Cardiac fibroblast (primary cell): ENCODE measurements around the gene CNTF.

ENCODE experiments used
- DNase-seq, 2 donors: peaks; one replicate each; pipeline versions ENCODE4 v3.0.0 to v3.0.0-alpha.2; 2010; ENCODE audit warnings: low read depth in 2 of 2
- H3K4me3 ChIP-seq, 2 donors: replicated peaks in 1 of 2; 1 replicate in 1 of 2; 2 replicates in 1 of 2; pipeline ENCODE4 v1.5.1; 2011; ENCODE audit warnings: low read depth in 2 of 2, low read length in 2 of 2, mild to moderate bottlenecking in 2 of 2, moderate library complexity in 1 of 2
- TF ChIP-seq, protein P1 (sequence below): IDR thresholded peaks from one replicate; pipeline ENCODE4 v1.5.1; 2011; ENCODE audit warnings: low read depth, mild to moderate bottlenecking, low read length, inconsistent platforms

Gene CNTF

DNA sequence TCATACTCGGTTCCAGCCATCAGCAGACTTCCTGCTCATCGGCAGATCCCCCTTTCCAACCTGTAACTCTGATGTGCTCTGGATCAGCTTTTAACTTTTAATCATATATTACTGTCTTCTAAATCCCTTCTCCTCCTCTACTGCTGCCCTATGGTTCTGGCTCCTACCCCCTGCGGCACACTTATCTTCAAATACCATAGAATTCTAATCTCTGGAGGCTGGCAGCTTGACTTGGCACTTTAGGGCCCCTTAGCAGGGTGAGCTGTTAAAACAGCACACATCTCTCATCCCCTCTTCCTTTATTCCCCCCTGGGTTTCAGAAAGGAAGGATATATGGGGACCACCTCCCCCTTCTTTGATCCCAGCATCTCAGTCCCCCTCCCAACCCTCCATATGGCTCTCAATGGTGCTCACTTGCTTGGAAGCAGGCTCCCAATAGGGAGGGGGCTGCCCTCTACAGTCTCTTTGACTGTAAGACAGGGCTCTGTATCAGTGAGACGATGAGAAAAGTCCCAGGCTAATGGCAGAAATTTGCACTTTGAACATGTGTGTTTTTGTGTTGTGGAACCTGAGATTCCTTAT is 4.4 kb upstream of the CNTF start:
- H3K4me3 ChIP-seq: no peak overlapping the region
- no peak for DNase-seq
- TF ChIP-seq, protein P1, sequence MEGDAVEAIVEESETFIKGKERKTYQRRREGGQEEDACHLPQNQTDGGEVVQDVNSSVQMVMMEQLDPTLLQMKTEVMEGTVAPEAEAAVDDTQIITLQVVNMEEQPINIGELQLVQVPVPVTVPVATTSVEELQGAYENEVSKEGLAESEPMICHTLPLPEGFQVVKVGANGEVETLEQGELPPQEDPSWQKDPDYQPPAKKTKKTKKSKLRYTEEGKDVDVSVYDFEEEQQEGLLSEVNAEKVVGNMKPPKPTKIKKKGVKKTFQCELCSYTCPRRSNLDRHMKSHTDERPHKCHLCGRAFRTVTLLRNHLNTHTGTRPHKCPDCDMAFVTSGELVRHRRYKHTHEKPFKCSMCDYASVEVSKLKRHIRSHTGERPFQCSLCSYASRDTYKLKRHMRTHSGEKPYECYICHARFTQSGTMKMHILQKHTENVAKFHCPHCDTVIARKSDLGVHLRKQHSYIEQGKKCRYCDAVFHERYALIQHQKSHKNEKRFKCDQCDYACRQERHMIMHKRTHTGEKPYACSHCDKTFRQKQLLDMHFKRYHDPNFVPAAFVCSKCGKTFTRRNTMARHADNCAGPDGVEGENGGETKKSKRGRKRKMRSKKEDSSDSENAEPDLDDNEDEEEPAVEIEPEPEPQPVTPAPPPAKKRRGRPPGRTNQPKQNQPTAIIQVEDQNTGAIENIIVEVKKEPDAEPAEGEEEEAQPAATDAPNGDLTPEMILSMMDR: peak; percentile 10

DNA sequence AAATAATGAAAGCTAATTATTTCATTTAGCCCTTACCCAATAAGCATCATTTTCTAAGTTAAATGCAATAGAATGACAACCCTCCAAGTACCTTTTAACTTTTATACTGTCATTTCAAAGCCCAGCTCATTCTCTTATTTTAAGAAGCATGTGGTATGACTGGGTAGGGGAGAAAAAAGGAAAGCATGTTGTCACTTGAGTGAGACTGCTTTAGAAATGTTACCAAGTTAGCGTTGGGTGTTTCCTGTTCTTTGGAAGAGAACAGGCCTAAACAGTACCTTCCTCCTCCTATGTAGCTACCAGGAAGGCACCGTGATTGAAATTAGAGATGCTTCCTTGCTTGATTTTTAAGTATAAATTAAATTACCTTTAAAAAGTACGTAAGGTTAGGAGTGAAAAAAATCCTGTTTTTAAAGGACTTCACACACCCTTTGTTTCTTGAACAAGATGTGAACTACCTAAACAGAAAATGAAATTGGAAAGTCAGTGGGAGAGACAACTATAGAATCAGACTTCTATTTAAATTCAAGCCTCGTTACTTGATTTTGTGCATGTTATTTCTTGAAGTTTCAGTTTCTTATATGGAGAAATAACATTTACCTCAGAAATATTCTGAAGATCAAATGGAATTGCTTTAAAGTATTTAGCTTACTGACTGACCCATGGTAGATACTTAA is 741 bp upstream of the CNTF start:
- TF ChIP-seq, protein P1: no peak
- no peak overlapping the region for H3K4me3 ChIP-seq
- DNase-seq: no peak

DNA sequence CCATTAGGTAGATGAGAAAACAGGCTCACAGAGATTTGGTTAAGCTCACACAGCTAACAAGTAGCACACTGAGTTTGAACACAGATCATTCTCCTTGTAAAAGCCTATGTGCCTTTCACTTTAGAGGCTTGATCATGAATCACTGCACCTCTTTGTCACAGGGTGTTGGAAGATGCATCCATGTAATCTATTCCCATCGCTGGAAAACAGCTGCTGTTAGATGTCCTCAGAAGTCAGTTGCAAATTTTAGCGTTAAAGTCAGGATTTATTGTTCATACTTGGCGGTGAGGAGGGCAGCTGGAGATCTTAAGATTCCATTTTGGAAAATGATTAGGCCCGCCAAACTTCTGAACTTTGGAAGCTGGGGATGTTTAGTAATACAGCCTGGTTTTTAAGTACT is 2.6 kb downstream of the CNTF start:
- H3K4me3 ChIP-seq: no peak overlapping the region
- no peak for DNase-seq
- TF ChIP-seq, protein P1: no peak

DNA sequence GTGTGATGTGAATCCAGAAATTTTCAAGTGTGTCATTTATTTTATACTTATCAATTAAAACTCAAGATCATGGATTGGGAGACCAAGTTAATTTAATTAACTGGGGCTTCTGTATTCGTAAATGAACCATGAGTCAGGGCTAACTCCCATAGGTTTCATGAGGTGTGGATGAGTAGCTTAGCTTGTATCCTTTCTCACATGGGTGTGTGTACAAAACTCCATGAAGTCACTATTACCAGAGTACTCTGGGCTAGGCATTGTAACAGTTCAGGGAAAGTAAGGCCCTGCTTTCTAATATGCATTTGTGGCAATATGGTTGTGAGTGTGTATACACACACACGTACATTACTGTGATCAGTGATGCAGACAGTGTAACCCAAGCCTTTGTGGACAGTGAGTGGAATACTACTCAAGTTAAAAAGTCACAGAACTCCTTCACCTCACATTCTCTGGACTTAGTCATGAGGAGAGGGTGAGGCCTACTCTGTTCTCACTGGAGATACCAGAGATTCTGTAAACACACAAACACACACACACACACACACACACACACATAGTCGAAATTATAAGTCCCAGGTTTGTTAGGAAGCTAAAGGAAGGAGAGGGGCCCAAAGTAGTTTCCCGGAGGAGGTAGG is 3.5 kb downstream of the CNTF start:
- TF ChIP-seq, protein P1: no peak
- H3K4me3 ChIP-seq: no peak overlapping the region
- DNase-seq: peak; percentile 15 to 70

DNA sequence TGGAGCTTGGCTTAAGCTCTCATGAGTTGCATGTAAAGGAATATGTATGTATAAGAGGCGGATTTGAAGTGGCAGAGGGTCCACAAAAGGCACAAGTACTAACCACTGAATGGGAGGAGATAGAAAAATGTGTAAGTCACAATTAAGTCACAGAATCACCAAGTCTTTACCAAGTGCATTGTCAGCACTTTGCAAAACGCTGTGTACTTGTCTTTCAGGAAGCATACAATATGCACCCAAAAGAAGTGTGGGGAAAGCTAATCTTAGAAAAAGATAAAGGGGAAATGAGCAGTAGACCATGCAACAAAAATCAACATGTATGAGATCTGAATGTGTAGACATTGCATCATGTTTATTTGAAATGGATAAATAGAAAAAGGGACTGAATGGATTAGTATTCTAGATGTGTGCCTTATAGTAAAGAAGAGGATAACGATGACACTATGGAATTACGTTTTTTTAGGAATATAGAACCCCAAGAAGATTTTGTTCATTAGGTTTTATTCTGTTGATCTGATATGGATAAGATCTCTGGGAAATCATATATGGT is 4.5 kb downstream of the CNTF start:
- TF ChIP-seq, protein P1: no peak
- H3K4me3 ChIP-seq: no peak overlapping the region
- DNase-seq: peak; percentile 23 to 33

DNA sequence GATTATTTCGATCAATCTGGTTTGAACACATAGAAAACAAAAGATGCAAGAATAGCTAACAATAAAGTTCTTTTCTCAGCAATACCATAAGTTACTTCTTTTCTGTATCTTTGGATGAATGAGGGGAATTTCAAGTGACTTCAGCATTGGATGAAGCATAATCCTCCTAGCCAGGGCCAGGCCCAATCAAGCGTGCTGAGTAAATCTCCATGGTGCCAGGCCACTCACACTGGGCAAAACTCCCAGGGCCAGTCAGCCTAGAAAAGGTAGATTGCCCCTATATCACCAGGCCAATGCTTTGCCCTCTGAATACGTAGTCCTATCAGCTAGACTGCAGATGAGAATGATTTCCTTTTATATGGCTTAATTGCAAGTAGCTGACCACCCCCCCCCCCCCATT is 6.0 kb downstream of the CNTF start:
- no peak overlapping the region for H3K4me3 ChIP-seq
- TF ChIP-seq, protein P1: no peak
- DNase-seq: peak in 1 of 2 donors; percentile 55
